Subcutaneous adipose tissue (tissue), 4 donors: ENCODE results near the gene PRRC2A. TPM values are rescaled to one million over a fixed set of nuclear protein-coding genes. Genes with fewer than 3 reads are reported as not detected.

ENCODE experiments used
- small RNA-seq: library from RNA; depleted of rRNA; stranded (forward); fragments of <200 nt; gene quantifications from one replicate; pipeline ENCODE3, GENCODE V24; 2016
- total RNA-seq, 4 donors: library from RNA; depleted of rRNA; stranded (reverse); fragments of >200 nt; gene quantifications; one replicate each; pipeline ENCODE4 v1.1.0, GENCODE V29; 2016
- TF ChIP-seq, protein P1 (sequence below): fragments of 450-650 bp; IDR thresholded peaks from one replicate; pipeline ENCODE4 v1.5.1; 2016; ENCODE audit warnings: low read depth, mild to moderate bottlenecking, control low read depth, antibody characterized with exemption, moderate library complexity

The PRRC2A gene
- total RNA-seq, 4 donors from 2014 or later, result 36.0 to 79.5 (median 46.5) TPM

DNA sequence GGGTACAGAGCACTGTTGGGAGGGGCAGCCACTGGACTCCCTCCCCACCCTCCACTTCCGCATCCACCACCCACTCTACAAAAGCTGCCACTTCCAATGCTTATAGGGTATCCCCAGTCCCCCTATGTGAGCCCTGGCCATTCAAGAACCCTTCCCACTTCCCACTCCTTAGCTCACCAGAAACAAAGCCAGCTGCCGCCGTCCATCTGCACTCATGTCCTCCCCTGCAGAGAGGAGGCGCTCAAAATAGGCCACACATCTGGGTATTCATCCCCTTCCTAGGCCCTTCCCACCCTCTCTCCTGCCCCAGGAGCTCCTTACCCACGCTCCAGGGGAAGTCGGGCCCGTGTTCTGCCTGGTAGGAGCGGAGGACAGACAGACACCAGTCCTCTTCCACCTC, 66.8 kb downstream of the PRRC2A start:
- TF ChIP-seq, protein P1, sequence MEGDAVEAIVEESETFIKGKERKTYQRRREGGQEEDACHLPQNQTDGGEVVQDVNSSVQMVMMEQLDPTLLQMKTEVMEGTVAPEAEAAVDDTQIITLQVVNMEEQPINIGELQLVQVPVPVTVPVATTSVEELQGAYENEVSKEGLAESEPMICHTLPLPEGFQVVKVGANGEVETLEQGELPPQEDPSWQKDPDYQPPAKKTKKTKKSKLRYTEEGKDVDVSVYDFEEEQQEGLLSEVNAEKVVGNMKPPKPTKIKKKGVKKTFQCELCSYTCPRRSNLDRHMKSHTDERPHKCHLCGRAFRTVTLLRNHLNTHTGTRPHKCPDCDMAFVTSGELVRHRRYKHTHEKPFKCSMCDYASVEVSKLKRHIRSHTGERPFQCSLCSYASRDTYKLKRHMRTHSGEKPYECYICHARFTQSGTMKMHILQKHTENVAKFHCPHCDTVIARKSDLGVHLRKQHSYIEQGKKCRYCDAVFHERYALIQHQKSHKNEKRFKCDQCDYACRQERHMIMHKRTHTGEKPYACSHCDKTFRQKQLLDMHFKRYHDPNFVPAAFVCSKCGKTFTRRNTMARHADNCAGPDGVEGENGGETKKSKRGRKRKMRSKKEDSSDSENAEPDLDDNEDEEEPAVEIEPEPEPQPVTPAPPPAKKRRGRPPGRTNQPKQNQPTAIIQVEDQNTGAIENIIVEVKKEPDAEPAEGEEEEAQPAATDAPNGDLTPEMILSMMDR, result no peak

Small RNAs within 50 kb of the gene (small RNA-seq; reads per million reads assigned to genes)
- gene MIR6832 (not detected), gene RF00019 (0.49 reads per million), gene SNORA38 (12.6 reads per million, percentile 92 among the genes with 10 or more reads in this experiment), gene UQCRHP1 (not detected)

Other genes with a start within 250 kb of the PRRC2A start
- 10 to 100 TPM; 13.4 to 23.5 (median 15.9) TPM for gene MICA, start 217.1 kb upstream of the PRRC2A start, total RNA-seq
- gene MICB, start 122.6 kb upstream of the PRRC2A start, total RNA-seq, result 1 to 10 TPM; 2.3 to 9.3 (median 3.8) TPM
- not detected for gene MCCD1, start 91.8 kb upstream of the PRRC2A start, total RNA-seq
- gene DDX39B, start 78.7 kb upstream of the PRRC2A start, total RNA-seq, result 100 to 1,000 TPM; 168 to 258 (median 217) TPM
- 1 to 10 TPM in 1 of 4 donors, under 1 TPM in 1, not detected in 2; 0.68 to 1.5 TPM for gene ATP6V1G2, start 74.1 kb upstream of the PRRC2A start, total RNA-seq
- 10 to 100 TPM in 3 of 4 donors, 1 to 10 TPM in 1; 5.2 to 54.4 (median 28.1) TPM for gene NFKBIL1, start 73.1 kb upstream of the PRRC2A start, total RNA-seq
- gene LTA, start 48.4 kb upstream of the PRRC2A start, total RNA-seq, result not detected
- under 1 TPM in 2 of 4 donors, not detected in 2; 0.22 to 0.82 TPM for gene TNF, start 45.1 kb upstream of the PRRC2A start, total RNA-seq
- under 1 TPM in 2 of 4 donors, not detected in 2; 0.66 to 0.85 TPM for gene LTB, start 38.3 kb upstream of the PRRC2A start, total RNA-seq
- gene LST1, start 34.4 kb upstream of the PRRC2A start, total RNA-seq, result 10 to 100 TPM; 10.4 to 53.9 (median 12.5) TPM
- gene NCR3, start 27.7 kb upstream of the PRRC2A start, total RNA-seq, result under 1 TPM in 1 of 4 donors, not detected in 3; 0.68 TPM
- 100 to 1,000 TPM in 2 of 4 donors, 10 to 100 TPM in 2; 30.9 to 177 (median 76.2) TPM for gene AIF1, start 5.5 kb upstream of the PRRC2A start, total RNA-seq
- gene BAG6, start 31.9 kb downstream of the PRRC2A start, total RNA-seq, result 100 to 1,000 TPM; 152 to 230 (median 170) TPM
- gene APOM, start 35.2 kb downstream of the PRRC2A start, total RNA-seq, result 1 to 10 TPM; 1.5 to 4.4 (median 3.1) TPM
- gene C6orf47, start 40.1 kb downstream of the PRRC2A start, total RNA-seq, result 10 to 100 TPM; 12.9 to 19.2 (median 15.7) TPM
- gene GPANK1, start 44.3 kb downstream of the PRRC2A start, total RNA-seq, result 10 to 100 TPM; 13.4 to 20.0 (median 16.7) TPM
- gene CSNK2B, start 45.4 kb downstream of the PRRC2A start, total RNA-seq, result 100 to 1,000 TPM; 146 to 170 (median 165) TPM
- 10 to 100 TPM in 1 of 4 donors, 1 to 10 TPM in 3; 4.4 to 19.2 (median 6.5) TPM for gene LY6G5B, start 49.3 kb downstream of the PRRC2A start, total RNA-seq
- 1 to 10 TPM in 2 of 4 donors, not detected in 2; 1.4 to 1.5 TPM for gene LY6G5C, start 60.4 kb downstream of the PRRC2A start, total RNA-seq
- gene ABHD16A, start 82.6 kb downstream of the PRRC2A start, total RNA-seq, result 10 to 100 TPM; 29.2 to 45.1 (median 35.6) TPM
- gene LY6G6F, start 86.2 kb downstream of the PRRC2A start, total RNA-seq, result not detected
- not detected for gene LY6G6D, start 94.6 kb downstream of the PRRC2A start, total RNA-seq
- not detected for gene LY6G6C, start 101.0 kb downstream of the PRRC2A start, total RNA-seq
- gene MPIG6B, start 102.7 kb downstream of the PRRC2A start, total RNA-seq, result under 1 TPM in 1 of 4 donors, not detected in 3; 0.33 TPM
- 100 to 1,000 TPM; 112 to 189 (median 160) TPM for gene DDAH2, start 108.6 kb downstream of the PRRC2A start, total RNA-seq
- gene CLIC1, start 115.8 kb downstream of the PRRC2A start, total RNA-seq, result 100 to 1,000 TPM; 181 to 503 (median 311) TPM
- 10 to 100 TPM in 2 of 4 donors, 1 to 10 TPM in 2; 7.5 to 24.5 (median 9.0) TPM for gene MSH5, start 119.3 kb downstream of the PRRC2A start, total RNA-seq
- gene SAPCD1, start 141.9 kb downstream of the PRRC2A start, total RNA-seq, result 1 to 10 TPM in 2 of 4 donors, not detected in 2; 2.0 to 8.3 TPM
- not detected for gene VWA7, start 156.6 kb downstream of the PRRC2A start, total RNA-seq
- gene VARS1, start 175.0 kb downstream of the PRRC2A start, total RNA-seq, result 10 to 100 TPM; 20.6 to 49.7 (median 31.2) TPM
- gene LSM2, start 186.3 kb downstream of the PRRC2A start, total RNA-seq, result 10 to 100 TPM; 14.3 to 27.5 (median 24.0) TPM
- 1 to 10 TPM in 3 of 4 donors, under 1 TPM in 1; 0.65 to 2.9 (median 1.2) TPM for gene HSPA1L, start 194.6 kb downstream of the PRRC2A start, total RNA-seq
- gene HSPA1A, start 194.8 kb downstream of the PRRC2A start, total RNA-seq, result 100 to 1,000 TPM; 100 to 210 (median 165) TPM
- gene HSPA1B, start 207.0 kb downstream of the PRRC2A start, total RNA-seq, result 100 to 1,000 TPM in 2 of 4 donors, 10 to 100 TPM in 2; 61.8 to 153 (median 91.6) TPM
- gene NEU1, start 242.1 kb downstream of the PRRC2A start, total RNA-seq, result 10 to 100 TPM; 24.9 to 46.6 (median 40.2) TPM